ENCODE measurements around the gene ADGRE3. TPM values are rescaled to one million over a fixed set of nuclear protein-coding genes. Genes with fewer than 3 reads are reported as not detected.

ADGRE3 gene
- total RNA-seq, 1 experiment from 2014 or later: not detected

DNA sequence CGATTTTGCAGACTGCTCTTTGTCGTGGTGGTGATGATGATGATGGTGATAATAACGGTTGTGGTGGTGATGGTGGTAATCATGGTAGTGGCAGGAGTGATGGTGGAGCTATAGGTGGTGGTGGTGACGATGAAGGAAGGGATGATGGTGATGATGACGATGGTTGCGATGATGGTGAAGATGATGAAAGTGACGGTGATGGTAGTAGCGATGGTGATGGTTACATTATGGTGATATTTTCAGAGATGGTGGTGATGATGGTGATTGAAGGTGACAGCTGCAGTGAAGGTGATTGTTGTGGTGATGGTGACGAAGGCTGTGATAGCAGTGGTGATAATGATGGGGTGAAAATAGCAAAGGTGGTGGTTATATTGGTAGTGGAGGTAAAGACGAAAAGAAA is 2.1 kb upstream of the ADGRE3 start:
- Histone ChIP-seq H3K14ac (ENCODE audit: insufficient read depth, low read length) (no peak overlapping the region), H3K4me2 (ENCODE audit: insufficient read depth, insufficient read length, low read length) (no peak overlapping the region), H2BK15ac (ENCODE audit: low read depth, low read length) (no peak overlapping the region), H2BK120ac (ENCODE audit: low read depth, low read length, poor library complexity, severe bottlenecking) (no peak overlapping the region), H3K56ac (ENCODE audit: insufficient read length, low read depth, low read length) (no peak overlapping the region), H3K4me1 (ENCODE audit: insufficient read depth, low read length) (no peaks in the 10 kb centered on the region), H3K23me2 (ENCODE audit: insufficient read length, low read depth, low read length, poor library complexity, severe bottlenecking) (no peaks in the 10 kb centered on the region), H3K9me3 (ENCODE audit: control insufficient read depth, low read depth, low read length) (no peaks in the 10 kb centered on the region), H4K8ac (replicated peaks; ENCODE audit: insufficient read length, low read depth, low read length) (no peak overlapping the region), H3K79me1 (ENCODE audit: insufficient read depth, low read depth, low read length, poor library complexity, severe bottlenecking) (no peaks in the 10 kb centered on the region), H2BK12ac (ENCODE audit: insufficient read length, low read depth, low read length) (no peak overlapping the region), H3K9ac (ENCODE audit: extremely low read depth, insufficient read length, low read length) (no peak overlapping the region), H3K79me2 (ENCODE audit: insufficient read depth, low read length) (no peaks in the 10 kb centered on the region), H4K91ac (ENCODE audit: insufficient read length, low read depth, low read length) (no peak overlapping the region), H2BK20ac (ENCODE audit: low read depth, low read length, poor library complexity, severe bottlenecking) (no peak overlapping the region), H2AFZ (ENCODE audit: low read length) (no peak overlapping the region), H3K27ac (ENCODE audit: insufficient read length, low read depth, low read length) (no peak overlapping the region), H2AK5ac (ENCODE audit: insufficient read length, low read length) (no peak overlapping the region), H4K5ac (ENCODE audit: insufficient read length, low read depth, low read length) (peak overlapping the region; percentile 85), H3K4ac (ENCODE audit: low read depth, low read length) (no peak overlapping the region), H3K27me3 (ENCODE audit: insufficient read depth, low read length) (no peaks in the 10 kb centered on the region), H4K20me1 (ENCODE audit: control insufficient read depth, insufficient read depth, insufficient read length) (no peaks in the 10 kb centered on the region), H3K23ac (ENCODE audit: insufficient read length, low read depth, low read length) (no peak overlapping the region), H3T11ph (ENCODE audit: low read length) (no peak overlapping the region), H3K18ac (ENCODE audit: insufficient read length, low read depth, low read length) (no peak overlapping the region), H2BK5ac (ENCODE audit: insufficient read length, low read length) (no peak overlapping the region)
- H3K27ac Mint-ChIP-seq: no peak overlapping the region
- H3K36me3 Mint-ChIP-seq (ENCODE audit: insufficient read depth in 1 of 3, low read depth in 3 of 3): peaks cover 0 to 5% (median 0%) of the 10 kb centered on the region in 3 experiments; a peak in 1 of 7 replicates
- H3K9me3 Mint-ChIP-seq: peaks cover 3 to 48% of the 10 kb centered on the region in 2 experiments; a peak in 3 of 5 replicates
- no peaks in the 10 kb centered on the region for H3K4me1 Mint-ChIP-seq
- H3K27me3 Mint-ChIP-seq (ENCODE audit: low read depth): peaks cover 3% of the 10 kb centered on the region
- H3K4me3 Mint-ChIP-seq: no peak overlapping the region
- WGBS (ENCODE audit: extremely low coverage, insufficient read length, low lambda C conversion rate): 100% methylated on average over 6 of the region's 10 CpGs
- TF ChIP-seq, protein P1, sequence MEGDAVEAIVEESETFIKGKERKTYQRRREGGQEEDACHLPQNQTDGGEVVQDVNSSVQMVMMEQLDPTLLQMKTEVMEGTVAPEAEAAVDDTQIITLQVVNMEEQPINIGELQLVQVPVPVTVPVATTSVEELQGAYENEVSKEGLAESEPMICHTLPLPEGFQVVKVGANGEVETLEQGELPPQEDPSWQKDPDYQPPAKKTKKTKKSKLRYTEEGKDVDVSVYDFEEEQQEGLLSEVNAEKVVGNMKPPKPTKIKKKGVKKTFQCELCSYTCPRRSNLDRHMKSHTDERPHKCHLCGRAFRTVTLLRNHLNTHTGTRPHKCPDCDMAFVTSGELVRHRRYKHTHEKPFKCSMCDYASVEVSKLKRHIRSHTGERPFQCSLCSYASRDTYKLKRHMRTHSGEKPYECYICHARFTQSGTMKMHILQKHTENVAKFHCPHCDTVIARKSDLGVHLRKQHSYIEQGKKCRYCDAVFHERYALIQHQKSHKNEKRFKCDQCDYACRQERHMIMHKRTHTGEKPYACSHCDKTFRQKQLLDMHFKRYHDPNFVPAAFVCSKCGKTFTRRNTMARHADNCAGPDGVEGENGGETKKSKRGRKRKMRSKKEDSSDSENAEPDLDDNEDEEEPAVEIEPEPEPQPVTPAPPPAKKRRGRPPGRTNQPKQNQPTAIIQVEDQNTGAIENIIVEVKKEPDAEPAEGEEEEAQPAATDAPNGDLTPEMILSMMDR (conservative IDR thresholded peaks at IDR 0.05): no peak
- DNase-seq: no peak

Data from H9 (cell line).